GF-D8 (cell line): ENCODE measurements around the gene SEMA7A.
A peak's percentile ranks its signal among the peaks of the same experiment; 100 is the strongest.
"Not testable (repeated sequence)": the region's sequence is repeated elsewhere in the genome, so short reads cannot be mapped to it uniquely, and the experiment has no call there.

Experiments used
- DNase-seq: peaks from one replicate; lab custom pipeline; 2025; lab: John Stamatoyannopoulos, UW

Gene SEMA7A

GRCh38 chr15:74399511-74400312, 34.0 kb downstream of the SEMA7A start:
- DNase-seq, result peak; percentile 27

- DNase-seq, result no peak
These were observed 34.7 kb downstream of the SEMA7A start for GRCh38 chr15:74399100-74399499.

- DNase-seq, result no peak
These were observed 35.6 kb downstream of the SEMA7A start for GRCh38 chr15:74398183-74398582.

GRCh38 chr15:74397239-74398068, 36.3 kb downstream of the SEMA7A start:
- no peak for DNase-seq

GRCh38 chr15:74396445-74397238, 37.1 kb downstream of the SEMA7A start:
- DNase-seq, result no peak

GRCh38 chr15:74396146-74396438, 37.7 kb downstream of the SEMA7A start:
- DNase-seq, result no peak

GRCh38 chr15:74395319-74396145, 38.2 kb downstream of the SEMA7A start:
- no peak for DNase-seq

- no peak for DNase-seq
These were observed 39.5 kb downstream of the SEMA7A start for GRCh38 chr15:74394090-74394846.

- DNase-seq, result no peak
These were observed 40.3 kb downstream of the SEMA7A start for GRCh38 chr15:74393423-74393822.

- DNase-seq, result no peak
These were observed 40.9 kb downstream of the SEMA7A start for GRCh38 chr15:74392902-74393301.

GRCh38 chr15:74392451-74392830, 41.3 kb downstream of the SEMA7A start:
- no peak for DNase-seq

- DNase-seq, result no peak
These were observed 41.9 kb downstream of the SEMA7A start for GRCh38 chr15:74391582-74392450.

GRCh38 chr15:74390647-74391288, 43.0 kb downstream of the SEMA7A start:
- peak; percentile 29 for DNase-seq

- DNase-seq, result not testable (repeated sequence)
These were observed 43.6 kb downstream of the SEMA7A start for GRCh38 chr15:74390049-74390646.

- DNase-seq, result peak; percentile 94
These were observed 44.3 kb downstream of the SEMA7A start for GRCh38 chr15:74389241-74390048.

- no peak for DNase-seq
These were observed 45.3 kb downstream of the SEMA7A start for GRCh38 chr15:74388363-74388951.

- no peak for DNase-seq
These were observed 46.0 kb downstream of the SEMA7A start for GRCh38 chr15:74387621-74388362.
